MM.1S (cell line): ENCODE measurements around the gene ISG20.

Experiments
- DNase-seq: peaks from one replicate; pipeline ENCODE4 v3.0.0-alpha.2; 2015
- H2AFZ ChIP-seq: fragments of 300-600 bp; sonication (generic); 2 replicates; pipeline ENCODE4 v1.6.0; 2016; ENCODE audit warnings: antibody characterized with exemption, low read length
- H3F3A ChIP-seq: fragments of 300-600 bp; sonication (generic); 2 replicates; pipeline ENCODE4 v1.6.1; 2016; ENCODE audit warnings: mild to moderate bottlenecking, antibody characterized with exemption, low read length, moderate library complexity, mixed read lengths; ENCODE audit not compliant: insufficient read depth
- H3K27ac ChIP-seq: fragments of 300-600 bp; sonication (generic); 2 replicates; pipeline ENCODE4 v1.5.1; 2016; ENCODE audit warnings: mild to moderate bottlenecking, low read length
- H3K27me3 ChIP-seq: fragments of 300-600 bp; sonication (generic); replicated peaks from 2 replicates; pipeline ENCODE4 v1.6.0; 2016; ENCODE audit warnings: low read length; ENCODE audit not compliant: insufficient read depth
- H3K36me3 ChIP-seq: fragments of 300-600 bp; sonication (generic); replicated peaks from 2 replicates; pipeline ENCODE4 v1.6.1; 2016; ENCODE audit warnings: mild to moderate bottlenecking, low read length, mixed read lengths; ENCODE audit not compliant: insufficient read depth
- H3K4me1 ChIP-seq: fragments of 300-600 bp; sonication (generic); 2 replicates; pipeline ENCODE4 v1.6.1; 2016; ENCODE audit warnings: low read length, mixed read lengths
- H3K4me2 ChIP-seq: fragments of 300-600 bp; sonication (generic); 2 replicates; pipeline ENCODE4 v1.6.0; 2016; ENCODE audit warnings: low read depth, low read length
- H3K4me3 ChIP-seq: fragments of 300-600 bp; sonication (generic); 2 replicates; pipeline ENCODE4 v1.5.1; 2016; ENCODE audit warnings: low read length, mixed read lengths
- H3K79me2 ChIP-seq: fragments of 300-600 bp; sonication (generic); 2 replicates; pipeline ENCODE4 v1.6.1; 2016; ENCODE audit warnings: mixed run types, low read length, mixed read lengths
- H3K9ac ChIP-seq: fragments of 300-600 bp; sonication (generic); 2 replicates; pipeline ENCODE4 v1.6.1; 2016; ENCODE audit warnings: low read length, mixed read lengths
- H3K9me2 ChIP-seq: fragments of 300-600 bp; sonication (generic); replicated peaks from 2 replicates; pipeline ENCODE4 v1.6.1; 2016; ENCODE audit warnings: mild to moderate bottlenecking, low read length, mixed read lengths; ENCODE audit not compliant: insufficient read depth
- H3K9me3 ChIP-seq: fragments of 300-600 bp; sonication (generic); replicated peaks from 2 replicates; pipeline ENCODE4 v1.6.1; 2016; ENCODE audit warnings: mild to moderate bottlenecking, low read length, mixed read lengths; ENCODE audit not compliant: insufficient read depth
- H4K20me1 ChIP-seq: fragments of 300-600 bp; sonication (generic); 2 replicates; pipeline ENCODE4 v1.6.1; 2016; ENCODE audit warnings: mild to moderate bottlenecking, low read length, moderate library complexity, mixed read lengths; ENCODE audit not compliant: insufficient read depth
- CTCF ChIP-seq: fragments of 300-600 bp; sonication (generic); IDR thresholded peaks from 2 replicates; pipeline ENCODE4 v1.5.1; 2016; ENCODE audit warnings: antibody characterized with exemption, low read length, mixed read lengths
- EZH2 ChIP-seq: fragments of 300-600 bp; sonication (generic); optimal IDR thresholded peaks from 2 replicates; pipeline ENCODE3; 2017; ENCODE audit warnings: low read depth, mild to moderate bottlenecking, antibody characterized with exemption, low read length, mixed read lengths
- EZH2phosphoT487 ChIP-seq: fragments of 300-600 bp; sonication (generic); IDR thresholded peaks from 2 replicates; pipeline ENCODE4 v1.6.1; 2018; ENCODE audit warnings: antibody characterized with exemption, low read length

Gene ISG20

DNA sequence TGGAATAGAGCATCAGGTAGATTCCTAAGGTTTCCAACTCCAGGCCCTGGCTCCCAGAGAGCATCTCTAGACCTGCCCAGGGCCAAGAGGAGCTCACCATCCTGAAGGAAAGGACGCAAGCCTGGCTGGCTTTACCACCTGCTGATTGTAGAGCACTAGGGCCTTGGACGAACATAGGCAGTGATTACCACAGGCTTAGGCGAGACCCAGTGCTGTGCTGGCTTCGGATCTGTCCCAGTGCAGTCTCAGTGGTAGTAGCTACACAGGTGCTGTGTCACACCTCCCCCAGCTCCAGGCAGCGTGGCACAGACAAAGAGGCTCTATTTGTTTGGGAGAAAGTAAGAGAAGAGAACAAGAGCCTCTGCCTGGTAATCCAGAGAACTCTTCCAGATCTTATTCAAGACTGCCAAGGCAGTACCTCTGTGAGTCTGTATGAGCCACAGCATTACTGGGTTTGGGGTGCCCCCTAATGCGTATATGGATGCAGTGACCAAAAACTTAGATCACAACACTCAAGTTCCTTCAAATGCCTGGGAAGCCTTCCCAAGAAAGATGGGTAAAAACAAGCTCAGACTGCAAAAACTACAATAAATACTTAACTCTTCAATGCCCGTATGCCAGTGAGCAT, 25.4 kb downstream of the ISG20 start:
- H3K79me2 ChIP-seq: no peaks in the 10 kb centered on the region
- H4K20me1 ChIP-seq: no peaks in the 10 kb centered on the region
- H3K4me2 ChIP-seq: no peak overlapping the region
- H3K4me3 ChIP-seq: no peak overlapping the region
- H3K4me1 ChIP-seq: no peaks in the 10 kb centered on the region
- no peaks in the 10 kb centered on the region for H3K9me2 ChIP-seq
- no peak overlapping the region for H2AFZ ChIP-seq
- H3K9me3 ChIP-seq: no peaks in the 10 kb centered on the region
- peak; percentile 21 for DNase-seq
- no peak overlapping the region for H3K9ac ChIP-seq
- H3F3A ChIP-seq: no peaks in the 10 kb centered on the region
- no peaks in the 10 kb centered on the region for H3K27me3 ChIP-seq
- TF ChIP-seq CTCF (peak; percentile 35), EZH2 (no peak), EZH2phosphoT487 (no peak)
- H3K27ac ChIP-seq: no peak overlapping the region
- no peaks in the 10 kb centered on the region for H3K36me3 ChIP-seq

GRCh38 chr15:88674661-88675060, 35.8 kb downstream of the ISG20 start:
- H3K27ac ChIP-seq: no peak overlapping the region

DNA sequence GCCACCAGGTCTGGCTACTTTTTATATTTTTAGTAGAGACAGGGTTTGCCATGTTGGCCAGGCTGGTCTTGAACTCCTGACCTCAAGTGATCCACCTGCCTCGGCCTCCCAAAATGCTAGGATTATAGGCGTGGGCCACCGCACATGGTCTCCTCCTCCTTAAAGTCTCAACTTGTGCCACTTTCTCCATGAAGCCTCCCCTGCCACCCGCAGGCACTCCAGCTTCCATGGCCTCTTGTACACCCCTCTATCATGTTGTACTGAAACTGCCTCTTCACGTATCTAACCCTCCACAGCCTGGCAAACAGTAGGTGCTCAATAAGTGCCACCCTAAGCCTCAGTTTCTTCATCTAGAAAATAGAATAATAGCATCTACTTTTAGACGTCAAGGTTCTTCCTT, 39.9 kb downstream of the ISG20 start:
- Histone ChIP-seq H3K4me3 (no peak overlapping the region), H3K9ac (no peak overlapping the region), H3F3A (0 out of 2 replicates have a peak, but pooled peaks cover 4% of the 10 kb centered on the region), H3K79me2 (no peaks in the 10 kb centered on the region), H3K9me3 (no peaks in the 10 kb centered on the region), H3K4me1 (peaks cover 10% of the 10 kb centered on the region), H3K4me2 (no peak overlapping the region), H3K9me2 (no peaks in the 10 kb centered on the region), H3K27ac (no peak overlapping the region), H3K36me3 (no peaks in the 10 kb centered on the region), H4K20me1 (no peaks in the 10 kb centered on the region), H2AFZ (no peak overlapping the region), H3K27me3 (no peaks in the 10 kb centered on the region)
- TF ChIP-seq CTCF (no peak), EZH2phosphoT487 (no peak), EZH2 (no peak)
- no peak for DNase-seq

More at GRCh38 chr15:88674661-88675060, 35.8 kb downstream of the ISG20 start:
- DNase-seq: no peak
- no peaks in the 10 kb centered on the region for H3K9me2 ChIP-seq
- TF ChIP-seq CTCF: no peak
- H3F3A ChIP-seq: no peaks in the 10 kb centered on the region
- H3K9ac ChIP-seq: no peak overlapping the region
- no peak overlapping the region for H3K4me3 ChIP-seq
- H4K20me1 ChIP-seq: no peaks in the 10 kb centered on the region
- no peaks in the 10 kb centered on the region for H3K36me3 ChIP-seq
- H2AFZ ChIP-seq: no peak overlapping the region
- H3K9me3 ChIP-seq: no peaks in the 10 kb centered on the region
- no peaks in the 10 kb centered on the region for H3K79me2 ChIP-seq
- no peaks in the 10 kb centered on the region for H3K4me1 ChIP-seq
- no peaks in the 10 kb centered on the region for H3K27me3 ChIP-seq
- no peak overlapping the region for H3K4me2 ChIP-seq
